NOMO-1 (cell line): Measurements from ENCODE around the gene TMEM258.

Source experiments
- DNase-seq, 2 experiments: peaks; one replicate each; lab custom pipeline; 2025; ENCODE audit not compliant: unreplicated experiment in 2 of 2; lab: John Stamatoyannopoulos, UW

Gene TMEM258

DNA sequence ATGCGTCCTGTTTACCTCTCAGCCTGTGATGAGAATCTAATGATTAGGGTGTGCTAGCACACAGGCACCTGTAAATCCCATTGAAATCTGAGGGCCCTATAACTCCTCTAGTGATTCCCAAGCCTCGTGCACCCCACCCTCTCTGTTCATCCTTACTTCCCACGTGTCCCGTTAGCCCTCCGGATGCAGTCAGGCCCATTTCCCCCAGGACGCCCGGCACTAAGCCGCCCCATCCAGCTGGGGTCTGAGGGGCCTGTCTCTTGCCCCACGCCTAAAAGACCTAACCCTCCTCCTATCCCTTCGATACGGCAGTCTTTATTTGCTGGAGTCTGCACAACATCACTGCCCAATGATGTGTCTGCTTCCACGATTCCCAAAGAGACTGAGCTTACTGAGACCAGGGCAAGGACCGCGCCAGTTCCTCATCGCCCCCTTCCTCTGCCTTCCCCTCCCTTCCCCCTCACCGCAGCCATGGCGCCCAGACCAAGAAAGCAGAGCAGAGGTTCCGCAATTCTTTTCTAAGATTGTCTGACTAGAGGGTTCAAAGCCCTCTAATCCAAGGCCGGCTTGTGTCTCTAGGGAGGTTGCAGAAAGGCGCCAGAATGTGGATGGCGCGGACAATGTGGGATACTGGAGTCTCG lies 34.7 kb upstream of the TMEM258 start:
- peak; percentile 71 to 75 for DNase-seq

DNA sequence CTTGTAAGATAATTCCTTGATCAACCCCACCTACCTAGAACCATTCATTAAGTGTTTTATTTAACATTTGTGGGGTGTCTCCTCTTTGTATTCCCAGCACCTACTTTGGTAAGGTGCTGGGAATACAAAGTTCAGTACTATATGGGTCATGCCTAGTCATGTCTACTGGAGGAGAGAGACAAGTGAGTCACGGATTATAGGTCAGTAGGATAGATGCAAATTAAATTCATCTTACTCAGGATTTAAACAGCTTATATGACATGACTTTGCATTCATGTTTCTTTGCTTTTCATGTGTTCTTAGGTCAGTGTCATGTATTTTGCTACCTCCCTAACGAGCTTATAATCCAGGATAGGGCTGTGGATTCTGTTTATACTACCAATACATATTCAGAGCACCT lies 27.8 kb upstream of the TMEM258 start:
- no peak for DNase-seq

DNA sequence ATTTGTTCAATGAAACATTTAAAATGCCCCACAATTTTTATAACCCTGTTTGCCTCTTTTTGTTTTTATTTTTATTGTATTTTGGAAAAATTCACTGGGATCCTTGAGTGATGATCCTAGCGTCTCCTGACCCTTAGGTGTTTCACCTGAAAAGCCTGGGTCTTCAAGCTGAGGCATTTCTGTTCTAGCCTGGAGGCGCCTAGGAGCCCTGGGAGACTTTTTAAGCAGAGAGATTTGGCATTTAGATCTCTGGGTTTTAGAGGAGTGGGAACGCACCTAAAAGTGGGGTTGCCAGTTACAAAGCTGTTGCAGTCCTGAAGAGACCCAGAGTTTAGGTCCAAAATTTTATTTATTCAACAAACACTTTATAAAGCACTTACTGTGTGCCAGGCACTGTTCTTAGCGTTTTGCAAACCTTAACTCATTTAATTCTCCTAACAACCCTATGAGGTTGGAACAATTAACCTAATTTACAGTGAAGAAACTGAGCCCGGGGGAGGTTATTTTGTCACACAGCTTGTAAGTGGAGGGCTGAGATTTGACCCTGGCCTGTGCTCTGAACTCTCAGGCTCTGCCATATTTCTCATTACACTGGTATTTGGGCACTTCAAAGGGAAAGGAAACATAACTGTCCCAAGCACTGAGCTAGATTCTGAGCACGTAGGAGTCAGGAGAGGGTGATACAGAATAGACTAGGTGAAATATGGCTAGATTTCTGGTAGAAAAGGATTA lies 25.2 kb upstream of the TMEM258 start:
- no peak for DNase-seq

DNA sequence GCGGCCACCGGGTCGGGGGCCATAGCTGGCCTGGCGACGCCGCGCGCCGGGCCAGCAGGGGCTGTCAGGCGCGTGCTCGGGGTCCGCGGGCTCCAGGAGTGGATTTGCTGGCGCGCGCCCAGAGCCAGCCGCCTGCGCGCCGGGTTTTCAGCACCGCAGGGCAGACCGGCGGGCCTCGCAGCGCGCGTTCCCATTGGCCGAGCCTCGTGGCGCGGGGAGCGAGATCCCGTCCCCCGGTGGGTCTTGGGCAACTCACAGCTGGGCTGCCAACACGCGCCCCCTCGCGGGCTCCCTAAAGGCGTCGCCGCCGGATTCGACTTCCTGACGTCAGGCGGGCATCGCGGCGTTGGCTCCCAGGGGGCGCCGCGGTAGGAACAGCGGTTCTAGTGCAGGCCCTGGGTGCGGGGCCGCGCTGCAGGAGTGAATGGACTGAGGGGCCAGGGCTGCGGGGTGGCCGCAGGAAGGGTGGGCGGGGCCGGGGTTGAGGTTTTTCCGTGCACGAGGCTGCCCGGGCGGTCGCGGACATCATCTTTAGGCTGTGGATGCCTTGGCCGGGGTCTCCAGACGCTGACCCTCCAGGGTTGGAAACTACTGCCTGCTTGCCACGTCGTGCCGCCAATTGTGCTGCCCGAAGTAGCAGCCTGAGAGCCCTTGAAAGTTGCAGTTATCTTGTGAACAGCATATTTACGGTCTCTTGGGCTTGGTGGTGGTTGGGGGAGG lies 24.5 kb upstream of the TMEM258 start, which contains the start of gene FADS1:
Gene FADS1 (minus strand): TSS at position 268 of the 720 bp plus-strand sequence. CDS start 74 bp downstream, at position 194.
- DNase-seq, result peak; percentile 96

DNA sequence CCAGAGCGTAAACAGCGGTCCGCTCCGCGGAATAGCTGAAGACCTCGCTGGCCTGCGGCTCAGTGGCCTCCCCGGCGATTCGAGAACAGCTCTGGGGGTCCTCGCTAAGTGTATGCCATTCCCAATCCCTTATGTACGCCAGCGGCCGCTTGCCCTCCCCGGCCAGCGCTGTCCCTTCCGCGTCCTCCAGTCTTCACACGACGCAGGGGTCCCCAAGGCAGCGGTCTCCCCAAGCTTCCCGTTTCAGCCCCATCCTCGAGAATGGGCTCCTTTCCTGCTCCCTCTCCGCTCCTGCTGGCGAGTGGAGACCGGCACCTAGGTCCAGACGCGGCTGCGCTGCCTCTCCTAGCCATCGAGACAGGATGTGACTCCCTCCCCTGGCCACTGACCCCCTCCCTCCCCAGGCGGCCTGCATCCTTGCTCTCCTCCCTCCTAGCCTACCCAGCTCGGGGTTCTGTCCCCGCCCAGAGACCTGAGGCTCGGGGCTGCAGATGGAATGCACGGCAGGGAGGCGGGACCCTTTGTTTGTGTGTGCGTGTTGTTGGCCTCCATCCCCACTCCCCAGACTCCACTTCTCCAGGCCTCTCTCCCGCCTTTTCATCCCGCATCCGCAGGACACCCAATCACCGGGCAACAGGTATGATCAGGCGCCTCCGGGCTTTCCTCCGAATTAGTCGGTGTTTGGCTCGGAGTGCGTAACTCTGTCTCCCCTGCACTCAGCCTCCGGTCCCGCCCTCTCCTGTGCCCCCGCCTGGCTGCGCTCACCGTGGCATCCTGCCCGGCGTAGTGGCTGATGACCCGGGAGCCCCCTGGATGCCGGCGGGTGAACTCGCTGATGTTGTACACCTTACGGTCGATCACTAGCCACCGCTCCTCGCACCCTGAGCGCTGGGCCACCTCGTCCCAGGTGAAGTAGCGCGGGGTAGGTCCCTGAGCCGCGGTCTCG lies 23.7 kb upstream of the TMEM258 start:
- DNase-seq, result peak; percentile 19 to 54

DNA sequence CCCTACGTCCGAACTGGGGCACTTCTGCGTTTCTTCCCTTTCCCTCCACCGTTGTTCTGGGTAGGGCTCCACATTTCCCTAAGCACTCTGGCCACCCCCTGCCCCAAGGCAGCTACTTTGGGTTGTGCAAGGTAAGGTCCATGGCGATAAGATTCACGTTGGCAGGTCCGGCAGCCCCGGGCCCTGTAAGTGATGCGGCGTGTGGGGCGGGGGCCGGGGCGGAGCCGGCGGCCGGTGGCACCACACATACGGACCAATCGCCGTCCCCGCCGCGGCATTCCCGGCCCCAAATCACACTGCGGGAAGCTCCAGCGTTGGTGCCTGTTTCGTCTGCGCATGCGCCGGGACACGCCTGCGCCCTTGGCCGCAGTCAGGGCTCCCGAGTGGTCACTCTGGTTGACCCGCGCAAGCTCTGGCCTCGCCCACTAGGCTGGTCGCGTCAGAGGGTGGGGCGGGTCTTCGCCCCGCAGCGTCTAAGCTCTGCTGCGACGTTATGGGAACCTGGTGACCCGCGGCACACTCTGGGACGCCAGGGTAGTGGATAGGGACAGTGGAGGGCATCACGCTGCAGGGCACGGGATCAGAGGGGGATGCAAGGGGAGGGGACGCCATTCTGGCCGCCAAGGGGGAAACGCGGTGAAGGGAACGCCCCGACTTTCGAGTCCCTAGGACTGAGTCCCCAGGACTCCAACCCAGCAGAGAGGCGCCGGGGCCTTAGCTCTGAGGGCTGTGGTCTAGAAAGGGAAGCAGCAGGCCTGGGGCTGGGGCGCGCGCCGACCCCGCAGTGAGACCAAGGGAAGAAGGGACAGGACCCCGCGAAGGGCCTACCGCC lies 22.8 kb upstream of the TMEM258 start:
- peak; percentile 68 to 88 for DNase-seq

DNA sequence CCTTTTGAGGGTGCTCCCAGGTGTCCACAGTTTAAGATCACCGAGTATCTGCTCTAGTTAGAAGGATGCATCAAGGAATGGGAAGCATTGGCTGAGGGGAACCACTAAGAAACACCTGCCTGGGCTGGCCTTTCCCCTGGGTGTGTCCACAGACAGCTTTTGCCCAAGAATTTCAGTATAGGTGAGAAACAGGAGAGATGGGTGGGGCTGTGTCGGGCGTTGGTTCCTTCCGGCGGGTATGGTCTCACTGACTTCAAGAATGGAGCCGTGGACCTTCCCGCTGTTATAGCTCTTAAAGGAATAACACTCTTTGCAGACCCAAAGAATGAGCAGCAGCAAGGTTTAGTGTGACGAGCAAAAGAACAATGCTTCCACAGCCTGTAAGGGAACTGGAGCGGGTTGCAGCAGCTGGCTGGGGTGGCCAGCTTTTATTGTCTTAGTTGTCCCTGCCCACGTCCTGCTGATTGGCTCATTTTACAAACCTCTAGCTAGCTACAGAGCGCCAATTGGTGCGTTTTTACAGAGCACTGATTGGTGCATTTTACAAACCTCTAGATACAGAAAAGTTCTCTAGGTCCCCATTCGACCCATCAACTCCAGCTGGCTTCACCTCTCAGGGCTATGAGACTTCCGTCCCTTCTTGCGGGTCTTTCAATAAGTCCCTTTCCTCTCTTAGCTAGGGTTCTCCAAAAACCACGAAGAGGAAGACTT lies 22.0 kb upstream of the TMEM258 start:
- DNase-seq, result peak in 1 of 2 experiments; percentile 47

DNA sequence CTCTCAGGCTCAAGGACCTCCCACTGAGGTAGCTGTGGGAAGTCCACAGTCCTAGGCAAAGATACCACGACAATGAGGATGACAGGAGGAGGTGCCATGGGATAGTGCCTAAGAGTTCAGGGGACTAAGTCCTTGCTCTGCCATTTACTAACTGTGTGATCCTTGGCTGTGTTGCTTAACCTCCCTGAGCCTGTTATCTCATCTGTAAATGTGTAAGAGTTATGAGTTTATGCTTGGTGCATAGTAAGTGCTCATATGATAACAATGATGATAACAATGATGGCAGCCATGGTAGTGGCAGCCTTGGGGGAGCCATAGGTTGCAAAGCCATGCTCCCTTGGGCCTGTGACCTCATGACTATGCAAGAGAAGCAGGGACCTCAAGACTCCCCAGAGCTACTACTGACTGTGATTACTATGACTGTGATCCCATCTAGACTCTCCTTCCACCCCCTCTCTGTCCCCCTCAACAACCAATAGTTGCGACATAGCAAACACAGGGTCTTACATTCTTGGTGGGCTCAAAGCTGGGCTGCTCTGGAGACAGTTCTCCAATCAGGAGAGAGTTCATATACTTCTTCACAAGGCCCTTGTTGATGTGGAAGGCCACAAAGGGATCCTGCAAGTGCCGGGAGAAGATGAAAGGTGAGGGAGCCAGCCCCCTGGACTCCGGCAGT lies 20.5 kb upstream of the TMEM258 start:
- DNase-seq, result no peak

DNA sequence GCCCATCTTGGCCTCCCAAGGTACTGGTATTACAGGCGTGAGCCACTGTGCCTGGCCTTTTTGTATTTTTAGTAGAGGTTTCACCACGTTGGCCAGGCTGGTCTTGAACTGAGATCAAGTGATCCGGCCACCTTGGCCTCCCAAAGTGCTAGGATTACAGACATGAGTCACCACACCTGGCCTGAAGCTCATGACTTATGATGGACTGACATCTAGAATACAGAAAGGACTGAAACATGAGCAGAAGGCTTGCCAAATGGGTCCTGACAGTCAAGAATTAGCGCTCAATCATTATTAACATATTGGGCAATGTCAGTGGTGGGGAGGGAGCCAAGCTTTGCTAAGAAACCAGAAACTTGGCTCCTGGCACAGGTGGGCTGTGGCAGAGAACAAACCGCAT lies 19.4 kb upstream of the TMEM258 start:
- no peak for DNase-seq

DNA sequence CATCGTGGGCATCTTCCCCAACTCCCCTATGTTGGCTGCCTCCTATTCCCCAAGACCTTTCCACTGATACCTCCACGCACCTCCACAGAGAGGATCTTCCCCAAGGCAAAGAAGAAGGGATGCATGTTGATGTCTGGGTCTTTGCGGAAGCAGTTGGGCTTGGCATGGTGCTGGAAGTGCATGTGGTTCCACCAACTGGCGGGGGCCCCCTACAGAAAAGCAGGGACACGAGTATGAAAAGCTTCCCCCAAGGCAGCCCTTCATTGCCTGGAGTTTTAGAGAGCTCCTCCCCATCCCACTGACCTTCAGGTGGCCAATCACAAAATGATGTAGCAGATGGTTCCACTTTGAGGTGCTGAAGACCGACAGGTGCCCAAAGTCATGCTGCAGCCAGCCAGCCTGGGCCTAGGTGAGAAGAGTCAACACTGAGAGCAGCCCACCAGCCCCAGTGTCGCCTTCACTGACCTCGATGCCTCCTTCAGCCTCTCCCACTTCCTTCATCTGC lies 18.3 kb upstream of the TMEM258 start:
- no peak for DNase-seq

DNA sequence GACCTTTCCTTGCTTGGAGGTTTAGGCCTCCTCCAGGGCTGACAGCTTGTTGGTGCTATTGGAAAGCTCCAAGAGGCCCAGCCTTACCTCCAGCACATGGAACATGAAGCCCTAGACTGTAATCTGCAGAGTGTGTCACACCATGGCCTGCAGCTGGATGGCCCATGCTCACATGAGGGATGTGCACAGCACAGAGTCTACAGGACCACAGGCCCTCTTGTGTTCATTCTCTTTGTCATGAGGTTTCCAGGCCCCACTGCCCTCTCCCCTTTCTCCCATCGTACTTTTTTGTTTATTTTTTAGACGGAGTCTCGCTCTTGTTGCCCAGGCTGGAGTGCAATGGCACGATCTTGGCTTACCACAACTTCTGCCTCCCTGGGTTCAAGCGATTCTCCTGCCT lies 14.4 kb upstream of the TMEM258 start:
- DNase-seq, result no peak

DNA sequence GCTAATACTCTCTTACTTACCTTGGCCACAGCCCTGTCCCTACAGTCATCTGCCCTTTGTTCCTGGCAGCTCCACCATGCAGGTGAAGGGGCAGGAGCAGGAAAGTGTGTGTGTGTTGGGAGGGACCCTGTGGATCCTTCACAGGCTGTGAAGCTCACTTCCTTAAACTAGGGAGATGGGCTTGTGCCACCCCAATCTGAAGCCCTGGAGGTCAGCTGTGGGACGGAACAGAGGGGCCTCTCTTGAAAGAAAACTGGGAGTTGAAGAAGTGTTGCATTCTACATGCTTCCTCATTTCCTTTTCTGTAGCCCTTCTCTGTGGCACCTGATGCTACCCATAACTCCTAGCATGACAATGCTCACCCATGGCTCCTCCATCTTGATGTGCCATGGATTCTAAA lies 12.7 kb upstream of the TMEM258 start:
- DNase-seq, result no peak

DNA sequence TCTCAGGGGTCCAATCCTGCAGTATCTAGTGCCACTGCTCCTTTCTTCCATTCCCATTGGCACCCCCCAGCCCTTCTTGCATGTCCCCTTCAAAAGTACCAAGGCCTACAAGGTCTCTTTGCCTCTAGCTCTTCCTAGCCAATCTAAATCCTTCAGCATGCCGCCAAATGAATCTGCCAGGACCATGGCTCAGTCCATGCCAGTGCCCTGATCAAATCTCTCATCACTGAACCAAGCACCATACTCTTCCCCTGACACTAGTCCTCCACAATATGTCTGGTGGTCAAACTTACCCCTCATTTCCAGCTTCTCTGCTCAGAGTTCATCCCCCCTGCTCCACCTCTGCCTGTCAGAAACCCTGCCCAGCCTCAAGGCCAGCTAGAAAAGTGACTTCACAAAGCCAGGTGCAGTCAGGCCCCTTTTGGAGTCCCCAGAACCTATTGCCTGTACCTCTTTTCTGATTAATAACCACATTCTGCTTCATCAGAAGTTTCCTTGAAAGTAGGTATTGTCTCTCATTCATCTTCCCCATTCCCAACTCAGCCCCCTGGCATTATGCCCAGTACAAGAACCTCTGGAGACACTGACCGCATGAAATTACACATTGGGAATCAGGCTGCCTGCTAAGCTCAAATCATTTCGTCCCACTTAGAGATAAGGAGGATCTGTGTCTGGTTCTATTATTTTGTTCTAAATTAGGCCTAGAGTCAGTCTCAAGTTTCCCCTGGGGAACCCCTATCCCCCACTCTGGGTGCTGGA lies 11.7 kb upstream of the TMEM258 start:
- no peak for DNase-seq

DNA sequence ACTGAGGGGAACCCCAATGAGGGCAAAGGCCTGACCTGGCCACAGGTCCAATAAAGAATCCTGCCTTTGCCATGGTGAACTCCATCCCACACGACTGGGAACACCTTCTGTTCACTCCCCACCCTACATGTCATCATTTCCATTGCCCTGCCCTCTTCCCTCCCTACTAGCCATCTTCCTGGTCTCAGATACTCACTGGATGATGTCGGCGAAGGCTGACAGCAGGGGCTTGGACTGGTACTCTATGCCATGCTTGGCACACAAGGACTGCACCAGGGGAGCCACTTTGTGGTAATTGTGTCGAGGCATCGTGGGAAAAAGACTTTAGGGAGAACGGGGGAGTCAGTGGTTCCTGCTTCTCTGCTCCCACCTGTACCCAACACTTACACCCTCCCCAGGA lies 10.2 kb upstream of the TMEM258 start:
- no peak for DNase-seq

DNA sequence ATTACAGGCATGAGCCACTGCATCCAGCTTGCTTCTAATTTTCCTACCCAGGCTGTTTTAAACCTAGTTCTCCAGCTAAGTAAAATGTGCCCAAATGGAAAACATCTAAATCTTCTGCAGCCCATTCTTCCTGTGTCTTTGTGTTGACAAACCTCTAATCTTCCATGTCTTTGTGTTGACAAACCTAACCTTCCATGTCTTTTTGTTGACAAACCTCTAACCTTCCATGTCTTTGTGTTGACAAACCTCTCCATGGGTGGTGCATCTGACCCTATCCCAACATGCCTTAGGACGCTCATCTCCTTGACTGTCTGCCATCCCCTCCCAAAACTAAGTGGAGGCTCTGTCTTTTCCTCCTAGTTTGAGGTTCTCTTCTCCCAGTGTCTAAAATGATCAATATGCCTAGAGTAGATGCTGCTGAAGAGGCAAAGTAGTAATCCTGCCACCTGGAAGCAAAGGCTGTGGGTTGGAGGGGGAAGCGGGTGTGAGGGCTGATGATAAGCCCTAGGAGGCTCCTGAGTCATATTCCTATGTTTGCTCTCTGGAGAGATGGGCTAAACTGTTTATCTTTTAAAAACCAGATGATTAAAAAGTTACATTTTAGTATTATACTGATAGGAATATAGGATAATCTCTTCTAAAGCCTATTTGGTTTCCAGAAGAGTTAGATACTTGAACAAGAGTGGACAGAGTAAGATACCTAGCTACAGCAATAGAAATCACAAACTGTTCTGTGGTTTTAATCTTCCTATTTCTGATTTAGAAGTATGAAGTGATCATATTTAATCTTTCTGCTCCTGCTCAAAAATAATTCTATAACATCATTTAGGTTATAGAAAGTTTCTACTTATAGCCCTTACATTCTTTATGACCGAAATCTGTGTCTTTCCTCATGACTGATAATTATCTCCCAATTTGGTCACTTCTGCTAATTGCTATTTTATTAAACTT lies 8.2 kb upstream of the TMEM258 start:
- no peak for DNase-seq

DNA sequence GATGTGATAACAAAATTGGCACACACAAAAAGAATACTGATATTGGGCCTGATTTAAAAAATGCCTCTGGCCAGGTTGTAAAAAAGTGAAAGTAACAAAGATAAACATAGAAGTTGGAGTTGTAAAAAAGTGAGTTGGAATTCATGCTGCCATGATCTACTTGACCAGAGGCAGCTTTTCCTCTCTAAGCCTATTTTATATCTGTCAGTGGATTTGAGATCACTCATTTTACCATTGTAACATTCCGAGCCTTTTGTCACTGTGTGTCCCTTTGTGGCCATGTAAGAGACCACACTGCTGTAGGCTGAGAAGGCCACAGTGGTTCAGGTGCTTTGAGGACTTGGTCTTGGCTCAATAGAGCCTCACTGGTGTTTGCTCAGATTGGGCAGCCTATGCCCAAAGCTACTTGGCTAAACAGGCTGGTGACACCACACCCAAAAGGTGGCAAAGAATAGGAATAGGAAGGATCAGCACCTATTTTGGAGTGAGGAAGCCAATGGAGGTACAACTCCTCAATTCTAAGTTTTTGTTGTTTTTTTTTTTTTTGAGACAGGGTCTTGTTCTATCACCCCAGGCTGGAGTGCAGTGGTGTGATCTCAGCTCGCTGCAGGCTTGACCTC lies 7.4 kb upstream of the TMEM258 start:
- DNase-seq, result no peak
